ENCODE results near the gene UBE2D4. TPM values are rescaled to one million over a fixed set of nuclear protein-coding genes. Genes with fewer than 3 reads are reported as not detected.

The UBE2D4 gene
- total and polyA plus RNA-seq, 2 donors (not counting 3 experiments of a cell fraction or from before 2014, with no cell fraction given), result 11.3 to 19.8 TPM

- peaks cover 8% of the 10 kb centered on the region for H3K4me1 ChIP-seq (ENCODE audit: control insufficient read depth, extremely low read depth, insufficient read depth, low read length)
- H3K9me1 ChIP-seq (replicated peaks; ENCODE audit: control insufficient read depth, extremely low read depth, insufficient read depth, low read length), result no peaks in the 10 kb centered on the region
- no peaks in the 10 kb centered on the region for H3K36me3 ChIP-seq (ENCODE audit: control insufficient read depth in 2 of 2, extremely low read depth in 1 of 2, insufficient read depth in 2 of 2, low read length in 2 of 2)
- intact Hi-C loops (cut with micrococcal nuclease) (loop anchor here (5.0 kb wide), 1 partner anchor 333 kb away; no protein-coding TSS in a partner anchor), dilution Hi-C loops (cut with MboI; ENCODE audit: extremely low pct_ligation_motif_present, low sequenced_read_pairs) (no loop called here)
- DNase-seq (ENCODE audit: low read depth, low spot score), result no peak
- no peak overlapping the region for H2AFZ ChIP-seq (ENCODE audit: low read depth, low read length)
- H3K27me3 ChIP-seq (ENCODE audit: control insufficient read depth in 2 of 2, insufficient read depth in 2 of 2, low read length in 2 of 2), result no peaks in the 10 kb centered on the region
- peak overlapping the region; percentile 68 for H3K9ac ChIP-seq (replicated peaks; ENCODE audit: extremely low read depth, insufficient read depth, low read length)
- no peak for TF ChIP-seq MAX (IDR thresholded peaks at IDR 0.05; ENCODE audit: insufficient read depth, insufficient read length)
- no peak for TF ChIP-seq FOS (IDR thresholded peaks at IDR 0.05; ENCODE audit: borderline replicate concordance, insufficient read depth, low read length)
- no peak for TF ChIP-seq CTCF (IDR thresholded peaks at IDR 0.05; ENCODE audit: extremely low read depth in 1 of 2, insufficient read depth in 1 of 2, low read depth in 1 of 2, low read length in 2 of 2)
- TF ChIP-seq MYC (IDR thresholded peaks at IDR 0.05; ENCODE audit: low read depth, low read length), result no peak
- no peak for TF ChIP-seq GATA2 (IDR thresholded peaks at IDR 0.05; ENCODE audit: insufficient read depth, insufficient read length, low read depth, low read length)
- no peak for TF ChIP-seq EZH2 (IDR thresholded peaks at IDR 0.05; ENCODE audit: borderline replicate concordance, low read depth, low read length, severe bottlenecking)
- no peak for TF ChIP-seq POLR2A (IDR thresholded peaks at IDR 0.05; ENCODE audit: low read depth, low read length)
- no peak for TF ChIP-seq POLR2AphosphoS5 (IDR thresholded peaks at IDR 0.05; ENCODE audit: insufficient read depth, low read depth, low read length)
- TF ChIP-seq JUN (IDR thresholded peaks at IDR 0.05; ENCODE audit: borderline replicate concordance, insufficient read depth, insufficient read length, low read depth), result no peak
- peak overlapping the region; percentile 19 for H3K27ac ChIP-seq (ENCODE audit: insufficient read depth, low read depth, low read length)
- H3K9me3 ChIP-seq (replicated peaks; ENCODE audit: control insufficient read depth, insufficient read depth, low read length), result no peaks in the 10 kb centered on the region
- ChIA-PET CTCF (interaction anchor here (1.0 kb wide), 2 partner anchors 12 to 26 kb away, joined by 3 to 7 read pairs; no protein-coding TSS in a partner anchor), POLR2A (no interaction called here)
- H3K4me3 ChIP-seq (replicated peaks in 1 of 3; ENCODE audit: insufficient read depth in 1 of 3, low read depth in 1 of 3, low read length in 3 of 3), result peak overlapping the region; percentile 56 to 69 (median 59)
- H3K4me2 ChIP-seq (ENCODE audit: insufficient read depth, low read length), result peak overlapping the region; percentile 90
- no TSS peak for BruUV-seq (replicated peaks)
- peaks cover 41% of the 10 kb centered on the region for H3K79me2 ChIP-seq (ENCODE audit: control insufficient read depth, insufficient read depth, low read length)
- H4K20me1 ChIP-seq (replicated peaks; ENCODE audit: control insufficient read depth, extremely low read depth, insufficient read depth, low read length), result no peaks in the 10 kb centered on the region
- FAIRE-seq, result no peak
Observed at GRCh38 chr7:43905209-43905946, 20.9 kb upstream of the UBE2D4 start.

All from endothelial cell of umbilical vein (primary cell).